Activated CD4-positive, CD25-positive, alpha-beta regulatory T cell (primary cell): ENCODE results near the gene TMX2.
"Not testable (repeated sequence)": the region's sequence is repeated elsewhere in the genome, so short reads cannot be mapped to it uniquely, and the experiment has no call there.

Experiments used
- DNase-seq, 4 experiments: peaks; one replicate each; lab custom pipeline; 2025; lab: John Stamatoyannopoulos, UW

Gene TMX2

GRCh38 chr11:57712256-57713150 lies at the start of gene TMX2:
Gene TMX2 (plus strand): TSS chr11:57712593. CDS start chr11:57712619, 26 bp downstream.
- DNase-seq = peak; percentile 63 to 82 (median 76)

- DNase-seq = no peak
Measured at GRCh38 chr11:57662893-57663292, 49.5 kb upstream of the TMX2 start.

GRCh38 chr11:57663975-57664374 lies 48.4 kb upstream of the TMX2 start:
- no peak for DNase-seq

GRCh38 chr11:57667117-57667735 lies 45.2 kb upstream of the TMX2 start:
- DNase-seq = peak; percentile 78 to 87 (median 83)

- DNase-seq = peak; percentile 97 to 99 (median 98)
Measured at GRCh38 chr11:57667736-57668433, 44.5 kb upstream of the TMX2 start, which contains the start of gene ZDHHC5. Gene ZDHHC5 (plus strand): TSS chr11:57668114. CDS start chr11:57673091, 4,977 bp downstream.

- peak in 1 of 4 experiments; percentile 26 for DNase-seq
Measured at GRCh38 chr11:57668434-57668782, 44.0 kb upstream of the TMX2 start.

- no peak for DNase-seq
Measured at GRCh38 chr11:57674251-57674650, 38.1 kb upstream of the TMX2 start.

GRCh38 chr11:57675176-57675941 lies 37.0 kb upstream of the TMX2 start:
- DNase-seq = no peak

GRCh38 chr11:57679396-57679795 lies 33.0 kb upstream of the TMX2 start:
- no peak for DNase-seq

- DNase-seq = no peak
Measured at GRCh38 chr11:57680552-57680874, 31.9 kb upstream of the TMX2 start.

- no peak for DNase-seq
Measured at GRCh38 chr11:57681168-57681567, 31.2 kb upstream of the TMX2 start.

- not testable (repeated sequence) for DNase-seq
Measured at GRCh38 chr11:57690474-57690873, 21.9 kb upstream of the TMX2 start.

GRCh38 chr11:57698843-57699365 lies 13.5 kb upstream of the TMX2 start:
- DNase-seq = no peak

- no peak for DNase-seq
Measured at GRCh38 chr11:57699813-57700212, 12.6 kb upstream of the TMX2 start.

- DNase-seq = no peak
Measured at GRCh38 chr11:57700425-57700824, 12.0 kb upstream of the TMX2 start.

GRCh38 chr11:57703341-57703740 lies 9.1 kb upstream of the TMX2 start:
- DNase-seq = no peak

GRCh38 chr11:57704932-57705331 lies 7.5 kb upstream of the TMX2 start:
- DNase-seq = no peak

- not testable (repeated sequence) for DNase-seq
Measured at GRCh38 chr11:57705432-57705831, 7.0 kb upstream of the TMX2 start.

- DNase-seq = no peak
Measured at GRCh38 chr11:57709802-57710367, 2.5 kb upstream of the TMX2 start.

GRCh38 chr11:57711414-57712255 lies 758 bp upstream of the TMX2 start, which contains the start of gene MED19:
Gene MED19 (minus strand): TSS chr11:57712215. CDS start chr11:57712179, 36 bp downstream.
- peak; percentile 59 to 68 (median 61) for DNase-seq
